ENCODE results near the gene IGF2BP3. TPM values are rescaled to one million over a fixed set of nuclear protein-coding genes. Genes with fewer than 3 reads are reported as not detected.

Gene IGF2BP3
- total and polyA plus RNA-seq, 3 donors from 2014 or later = 17.8 to 36.0 (median 20.1) TPM

DNA sequence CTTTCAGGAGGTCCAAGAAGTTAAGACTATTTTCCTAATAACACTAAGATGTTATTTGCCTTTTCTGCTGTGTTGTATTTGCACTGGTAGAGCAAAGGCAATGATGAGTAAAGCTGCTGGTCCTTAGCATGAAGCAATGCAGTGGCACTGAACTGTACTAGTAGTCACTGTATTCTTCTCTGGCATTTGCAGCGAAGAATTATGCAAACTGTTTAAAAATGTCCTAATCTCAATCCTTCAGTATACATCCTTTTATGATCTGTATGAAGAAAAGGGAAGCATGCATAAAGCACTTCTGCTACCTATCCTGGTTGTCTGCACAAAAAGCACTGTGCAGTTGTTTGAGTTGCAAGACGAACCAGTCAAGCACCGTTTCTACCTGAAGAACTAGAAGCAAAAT lies 20.4 kb downstream of the IGF2BP3 start:
- TF ChIP-seq POLR2A (IDR thresholded peaks at IDR 0.05) = no peak
- TF ChIP-seq, protein P1, sequence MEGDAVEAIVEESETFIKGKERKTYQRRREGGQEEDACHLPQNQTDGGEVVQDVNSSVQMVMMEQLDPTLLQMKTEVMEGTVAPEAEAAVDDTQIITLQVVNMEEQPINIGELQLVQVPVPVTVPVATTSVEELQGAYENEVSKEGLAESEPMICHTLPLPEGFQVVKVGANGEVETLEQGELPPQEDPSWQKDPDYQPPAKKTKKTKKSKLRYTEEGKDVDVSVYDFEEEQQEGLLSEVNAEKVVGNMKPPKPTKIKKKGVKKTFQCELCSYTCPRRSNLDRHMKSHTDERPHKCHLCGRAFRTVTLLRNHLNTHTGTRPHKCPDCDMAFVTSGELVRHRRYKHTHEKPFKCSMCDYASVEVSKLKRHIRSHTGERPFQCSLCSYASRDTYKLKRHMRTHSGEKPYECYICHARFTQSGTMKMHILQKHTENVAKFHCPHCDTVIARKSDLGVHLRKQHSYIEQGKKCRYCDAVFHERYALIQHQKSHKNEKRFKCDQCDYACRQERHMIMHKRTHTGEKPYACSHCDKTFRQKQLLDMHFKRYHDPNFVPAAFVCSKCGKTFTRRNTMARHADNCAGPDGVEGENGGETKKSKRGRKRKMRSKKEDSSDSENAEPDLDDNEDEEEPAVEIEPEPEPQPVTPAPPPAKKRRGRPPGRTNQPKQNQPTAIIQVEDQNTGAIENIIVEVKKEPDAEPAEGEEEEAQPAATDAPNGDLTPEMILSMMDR (IDR thresholded peaks at IDR 0.05) = no peak
- Histone ChIP-seq H3K27me3 (no peaks in the 10 kb centered on the region), H3K4me1 (no peaks in the 10 kb centered on the region), H3K4me3 (no peak overlapping the region), H3K36me3 (ENCODE audit: low read depth, missing control alignments) (no peaks in the 10 kb centered on the region), H3K9me3 (no peaks in the 10 kb centered on the region), H3K27ac (no peak overlapping the region)
- intact Hi-C loops (cut with DNase I; ENCODE audit: low total_unique reads) = no loop called here
- DNase-seq = no peak
- WGBS, 2 donors = 88 to 89% methylated on average over 3 of the region's 3 CpGs

DNA sequence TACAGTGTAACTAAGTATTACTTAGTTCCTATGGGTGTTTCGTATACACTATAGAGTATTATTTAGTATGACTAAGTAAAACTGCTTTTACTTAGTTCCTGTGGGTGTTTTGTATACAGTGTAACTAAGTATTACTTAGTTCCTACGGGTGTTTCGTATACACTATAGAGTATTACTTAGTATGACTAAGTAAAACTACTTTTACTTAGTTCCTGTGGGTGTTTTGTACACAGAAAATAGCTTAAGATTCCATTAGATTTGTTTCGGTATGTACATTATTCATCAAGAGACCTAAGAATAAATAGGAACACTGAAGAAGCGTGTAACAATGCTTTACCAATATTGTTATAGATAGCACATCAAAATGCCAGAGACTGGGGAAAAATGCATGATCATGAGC lies 25.0 kb downstream of the IGF2BP3 start:
- H3K27ac ChIP-seq = no peak overlapping the region
- TF ChIP-seq POLR2A (IDR thresholded peaks at IDR 0.05) = no peak
- TF ChIP-seq, protein P1 (IDR thresholded peaks at IDR 0.05) = no peak
- WGBS, 2 donors = 81 to 89% methylated on average over 5 of the region's 5 CpGs
- H3K4me3 ChIP-seq = no peak overlapping the region
- no peak for DNase-seq
- H3K36me3 ChIP-seq (ENCODE audit: low read depth, missing control alignments) = no peaks in the 10 kb centered on the region
- intact Hi-C loops (cut with DNase I; ENCODE audit: low total_unique reads) = no loop called here
- no peaks in the 10 kb centered on the region for H3K27me3 ChIP-seq
- H3K4me1 ChIP-seq = no peaks in the 10 kb centered on the region
- H3K9me3 ChIP-seq = no peaks in the 10 kb centered on the region

DNA sequence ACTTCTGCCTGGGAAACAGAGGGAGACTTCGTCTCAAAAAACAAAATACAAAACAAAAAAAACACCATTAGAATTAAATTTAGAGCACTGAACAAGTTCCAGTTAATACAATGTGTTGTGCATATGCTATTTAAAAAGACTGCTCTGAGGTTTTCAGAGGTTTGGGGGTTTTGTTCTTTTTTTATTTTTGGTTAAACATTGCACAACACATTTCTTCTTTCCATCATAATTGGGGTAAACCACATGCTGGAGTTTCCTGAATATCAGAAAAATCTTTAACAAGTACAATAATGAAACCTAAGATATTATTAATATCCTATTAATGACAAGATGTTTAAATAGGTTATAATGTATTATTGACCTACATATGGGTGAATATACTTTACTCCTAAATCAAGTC lies 26.3 kb downstream of the IGF2BP3 start:
- TF ChIP-seq POLR2A (IDR thresholded peaks at IDR 0.05) = no peak
- TF ChIP-seq, protein P1 (IDR thresholded peaks at IDR 0.05) = no peak
- Histone ChIP-seq H3K36me3 (ENCODE audit: low read depth, missing control alignments) (no peaks in the 10 kb centered on the region), H3K4me1 (no peaks in the 10 kb centered on the region), H3K27me3 (no peaks in the 10 kb centered on the region), H3K27ac (no peak overlapping the region), H3K4me3 (no peak overlapping the region), H3K9me3 (no peaks in the 10 kb centered on the region)
- WGBS, 2 donors = 68 to 72% methylated on average over 1 of the region's 1 CpG
- no peak for DNase-seq
- intact Hi-C loops (cut with DNase I; ENCODE audit: low total_unique reads) = no loop called here

DNA sequence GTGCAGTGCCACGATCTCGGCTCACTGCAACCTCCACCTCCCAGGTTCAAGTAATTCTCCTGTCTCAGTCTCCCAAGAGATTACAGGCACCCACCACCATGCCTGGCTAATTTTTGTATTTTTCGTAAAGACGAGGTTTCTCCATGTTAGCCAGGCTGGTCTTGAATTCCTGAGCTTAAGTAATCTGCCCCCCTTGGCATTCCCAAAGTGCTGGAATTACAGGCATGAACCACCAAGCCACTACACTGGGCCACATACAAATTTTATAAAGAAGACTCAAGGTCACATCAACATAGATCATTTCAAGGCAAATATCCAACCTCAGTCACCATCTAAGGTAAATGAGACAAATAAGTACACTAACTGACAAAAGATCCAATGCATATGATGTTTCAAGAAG lies 32.1 kb downstream of the IGF2BP3 start:
- Histone ChIP-seq H3K27ac (no peak overlapping the region), H3K27me3 (no peaks in the 10 kb centered on the region), H3K9me3 (no peaks in the 10 kb centered on the region), H3K4me1 (no peaks in the 10 kb centered on the region), H3K4me3 (no peak overlapping the region), H3K36me3 (ENCODE audit: low read depth, missing control alignments) (no peaks in the 10 kb centered on the region)
- DNase-seq = no peak
- TF ChIP-seq, protein P1 (IDR thresholded peaks at IDR 0.05) = no peak
- TF ChIP-seq POLR2A (IDR thresholded peaks at IDR 0.05) = no peak
- intact Hi-C loops (cut with DNase I; ENCODE audit: low total_unique reads) = no loop called here
- WGBS, 2 donors = 93 to 97% methylated on average over 4 of the region's 4 CpGs

DNA sequence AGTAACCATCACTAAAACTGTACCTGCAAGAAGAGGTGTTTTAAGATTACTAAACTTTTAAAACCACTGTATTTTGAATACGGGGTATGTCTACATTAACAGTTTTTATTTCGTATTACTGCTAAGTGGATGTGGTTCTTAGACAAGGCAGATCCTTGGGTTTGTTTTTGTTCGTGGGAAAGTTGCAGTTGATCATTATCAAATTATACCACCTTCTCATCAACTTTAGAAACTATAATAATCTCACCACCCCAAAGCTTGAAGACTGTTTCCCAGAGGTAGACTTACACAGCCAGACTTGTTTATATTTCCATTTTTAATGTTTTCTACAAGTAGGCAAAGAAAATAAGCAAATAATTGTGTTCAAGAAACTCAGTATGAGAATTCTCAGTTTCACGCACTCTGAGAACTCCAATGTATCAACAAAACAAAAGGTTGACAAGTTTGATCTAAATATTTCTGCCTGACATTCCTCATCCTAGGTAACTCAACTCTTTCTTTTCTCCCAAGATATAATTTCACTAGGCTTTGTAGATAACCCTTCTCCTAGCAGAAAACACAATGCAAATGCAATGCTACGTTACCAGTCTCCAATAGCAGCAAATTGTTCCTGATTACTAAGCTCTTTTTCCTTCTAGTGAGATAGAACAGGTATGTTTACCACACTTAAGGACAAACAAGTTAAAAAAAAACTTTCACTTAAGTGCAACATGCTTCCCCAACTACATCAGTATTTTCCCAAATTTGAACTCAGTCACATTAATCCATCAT lies 36.0 kb downstream of the IGF2BP3 start:
- TF ChIP-seq, protein P1 (IDR thresholded peaks at IDR 0.05) = no peak
- TF ChIP-seq POLR2A (IDR thresholded peaks at IDR 0.05) = no peak
- intact Hi-C loops (cut with DNase I; ENCODE audit: low total_unique reads) = no loop called here
- H3K4me1 ChIP-seq = no peaks in the 10 kb centered on the region
- H3K9me3 ChIP-seq = no peaks in the 10 kb centered on the region
- DNase-seq = no peak
- no peaks in the 10 kb centered on the region for H3K36me3 ChIP-seq (ENCODE audit: low read depth, missing control alignments)
- no peak overlapping the region for H3K27ac ChIP-seq
- 87 to 93% methylated on average over 5 of the region's 5 CpGs for WGBS, 2 donors
- H3K27me3 ChIP-seq = no peaks in the 10 kb centered on the region
- no peak overlapping the region for H3K4me3 ChIP-seq
